Keratinocyte (primary cell): ENCODE results near the gene CAPN7. TPM values are rescaled to one million over a fixed set of nuclear protein-coding genes. Genes with fewer than 3 reads are reported as not detected.

Experiments
- DNase-seq: peaks from one replicate; pipeline ENCODE4 v3.0.0-alpha.2; 2011; ENCODE audit warnings: low read depth, missing footprints, low spot score
- FAIRE-seq: peaks from 2 replicates; lab custom pipeline; 2011; peaks lifted over from hg19 to GRCh38; lab: Jason Lieb, UNC
- H2AFZ ChIP-seq: 2 replicates; pipeline ENCODE4 v1.6.0; 2012; ENCODE audit warnings: low read length, control low read depth, inconsistent platforms; ENCODE audit not compliant: control insufficient read depth
- H3K27ac ChIP-seq: 2 replicates; pipeline ENCODE4 v1.5.1; 2011; ENCODE audit warnings: low read length; ENCODE audit not compliant: control insufficient read depth, insufficient read depth
- H3K27me3 ChIP-seq: 3 replicates; pipeline ENCODE4 v1.6.0; 2011; ENCODE audit warnings: low read length; ENCODE audit not compliant: control insufficient read depth, insufficient read depth; ENCODE audit errors: extremely low read depth
- H3K36me3 ChIP-seq, 2 experiments: 2 replicates in 1 of 2; 3 replicates in 1 of 2; pipeline ENCODE4 v1.5.1; 2011; ENCODE audit warnings: low read length in 2 of 2, mild to moderate bottlenecking in 1 of 2; ENCODE audit not compliant: control insufficient read depth in 2 of 2, insufficient read depth in 2 of 2; ENCODE audit errors: extremely low read depth in 1 of 2
- H3K4me1 ChIP-seq: 3 replicates; pipeline ENCODE4 v1.5.1; 2011; ENCODE audit warnings: low read length; ENCODE audit not compliant: control insufficient read depth, insufficient read depth; ENCODE audit errors: extremely low read depth
- H3K4me2 ChIP-seq: 3 replicates; pipeline ENCODE4 v1.6.0; 2011; ENCODE audit warnings: low read depth, low read length; ENCODE audit not compliant: control insufficient read depth, insufficient read depth; ENCODE audit errors: extremely low read depth
- H3K4me3 ChIP-seq, 3 experiments: fragments of 200-600 bp in 1 of 3; sonication (generic) in 1 of 3; 2 replicates in 2 of 3; 3 replicates in 1 of 3; pipeline ENCODE4 v1.5.1; 2011 to 2016; ENCODE audit warnings: low read length in 3 of 3, mild to moderate bottlenecking in 3 of 3, control low read depth in 2 of 3, inconsistent platforms in 1 of 3, low read depth in 1 of 3, mixed read lengths in 1 of 3, mixed run types in 1 of 3, moderate library complexity in 1 of 3; ENCODE audit not compliant: control insufficient read depth in 2 of 3, insufficient read depth in 2 of 3; ENCODE audit errors: extremely low read depth in 1 of 3
- H3K79me2 ChIP-seq: 2 replicates; pipeline ENCODE4 v1.6.0; 2012; ENCODE audit warnings: low read length; ENCODE audit not compliant: control insufficient read depth, insufficient read depth
- H3K9ac ChIP-seq: 3 replicates; pipeline ENCODE4 v1.6.0; 2011; ENCODE audit warnings: low read length; ENCODE audit not compliant: control insufficient read depth, insufficient read depth; ENCODE audit errors: extremely low read depth
- H3K9me1 ChIP-seq: 3 replicates; pipeline ENCODE4 v1.6.0; 2011; ENCODE audit warnings: low read length; ENCODE audit not compliant: control insufficient read depth, insufficient read depth; ENCODE audit errors: extremely low read depth
- H3K9me3 ChIP-seq: 2 replicates; pipeline ENCODE4 v1.5.1; 2012; ENCODE audit warnings: low read depth, low read length; ENCODE audit not compliant: control insufficient read depth
- H4K20me1 ChIP-seq: 3 replicates; pipeline ENCODE4 v1.6.0; 2011; ENCODE audit warnings: low read length; ENCODE audit not compliant: control insufficient read depth, insufficient read depth; ENCODE audit errors: extremely low read depth
- EZH2 ChIP-seq: IDR thresholded peaks from one replicate; pipeline ENCODE4 v1.6.1; 2012; ENCODE audit warnings: inconsistent platforms, mild to moderate bottlenecking, low read length, moderate library complexity
- dilution Hi-C: fragments of 300-500 bp; cut with MboI; formaldehyde crosslinking; loops from one replicate; pipeline ENCODE4 v1.7.0; 2020; ENCODE audit warnings: low sequenced_read_pairs; ENCODE audit not compliant: extremely low pct_ligation_motif_present
- polyA plus RNA-seq, 5 experiments: library from polyadenylated mRNA; depleted of rRNA in 3 of 5; stranded (reverse) in 3 of 5; stranded (forward) in 1 of 5; unstranded in 1 of 5; fragments of >200 nt; gene quantifications; 1 replicate in 1 of 5; 2 replicates in 3 of 5; 3 replicates in 1 of 5; pipeline versions ENCODE4 v1.2.1 to v1.2.3, GENCODE V29; 2011 to 2012; ENCODE audit warnings: missing spikeins in 2 of 5, low read depth in 1 of 5, low replicate concordance in 1 of 5
- TF ChIP-seq, protein P1 (sequence below), 3 experiments: IDR thresholded peaks in 1 of 3; conservative IDR thresholded peaks in 1 of 3; optimal IDR thresholded peaks in 1 of 3; 2 replicates in 2 of 3; 3 replicates in 1 of 3; pipeline versions ENCODE3 to v1.5.1; 2011; ENCODE audit warnings: low read length in 3 of 3, mild to moderate bottlenecking in 3 of 3, moderate library complexity in 2 of 3, control low read depth in 1 of 3, inconsistent platforms in 1 of 3; ENCODE audit not compliant: insufficient read depth in 2 of 3; ENCODE audit errors: extremely low read depth in 1 of 3

CAPN7 gene
- polyA plus RNA-seq, 1 donor (not counting 4 experiments of a cell fraction or from before 2014, with no cell fraction given): 29.3 TPM

DNA sequence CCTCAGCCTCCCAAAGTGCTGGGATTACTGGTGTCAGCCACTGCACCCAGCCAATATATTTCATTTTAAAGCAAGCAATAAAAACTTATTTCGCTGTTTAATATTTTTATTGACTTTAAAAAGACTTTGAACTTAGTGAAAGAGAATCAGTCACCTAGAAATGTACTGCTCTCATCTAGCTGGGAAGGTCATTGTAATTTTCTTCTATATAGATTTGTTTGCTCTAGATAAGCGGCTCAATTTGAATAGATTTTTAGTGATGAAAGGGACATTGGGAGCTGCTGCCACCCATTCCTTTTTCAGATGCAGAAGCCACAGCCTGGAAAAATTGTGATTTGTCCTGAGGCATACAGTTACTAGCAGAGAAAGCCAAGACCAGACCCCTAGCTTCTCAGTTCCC, 40.1 kb downstream of the CAPN7 start:
- H3K9me3 ChIP-seq: no peaks in the 10 kb centered on the region
- no peak for TF ChIP-seq EZH2
- TF ChIP-seq, protein P1, sequence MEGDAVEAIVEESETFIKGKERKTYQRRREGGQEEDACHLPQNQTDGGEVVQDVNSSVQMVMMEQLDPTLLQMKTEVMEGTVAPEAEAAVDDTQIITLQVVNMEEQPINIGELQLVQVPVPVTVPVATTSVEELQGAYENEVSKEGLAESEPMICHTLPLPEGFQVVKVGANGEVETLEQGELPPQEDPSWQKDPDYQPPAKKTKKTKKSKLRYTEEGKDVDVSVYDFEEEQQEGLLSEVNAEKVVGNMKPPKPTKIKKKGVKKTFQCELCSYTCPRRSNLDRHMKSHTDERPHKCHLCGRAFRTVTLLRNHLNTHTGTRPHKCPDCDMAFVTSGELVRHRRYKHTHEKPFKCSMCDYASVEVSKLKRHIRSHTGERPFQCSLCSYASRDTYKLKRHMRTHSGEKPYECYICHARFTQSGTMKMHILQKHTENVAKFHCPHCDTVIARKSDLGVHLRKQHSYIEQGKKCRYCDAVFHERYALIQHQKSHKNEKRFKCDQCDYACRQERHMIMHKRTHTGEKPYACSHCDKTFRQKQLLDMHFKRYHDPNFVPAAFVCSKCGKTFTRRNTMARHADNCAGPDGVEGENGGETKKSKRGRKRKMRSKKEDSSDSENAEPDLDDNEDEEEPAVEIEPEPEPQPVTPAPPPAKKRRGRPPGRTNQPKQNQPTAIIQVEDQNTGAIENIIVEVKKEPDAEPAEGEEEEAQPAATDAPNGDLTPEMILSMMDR (optimal IDR thresholded peaks at IDR 0.05 in 1 of 3, IDR thresholded peaks at IDR 0.05 in 1 of 3, conservative IDR thresholded peaks at IDR 0.05 in 1 of 3; ENCODE audit: extremely low read depth in 1 of 3, insufficient read depth in 2 of 3, low read length in 3 of 3): no peak
- DNase-seq (no peak), FAIRE-seq (no peak)
- peaks cover 10% of the 10 kb centered on the region in 2 experiments for H3K36me3 ChIP-seq
- no peak overlapping the region for H3K4me3 ChIP-seq
- H3K27ac ChIP-seq: no peak overlapping the region
- no peak overlapping the region for H3K4me2 ChIP-seq
- no peaks in the 10 kb centered on the region for H3K4me1 ChIP-seq
- no peak overlapping the region for H3K9ac ChIP-seq
- H3K9me1 ChIP-seq: no peaks in the 10 kb centered on the region
- H3K27me3 ChIP-seq: no peaks in the 10 kb centered on the region
- no peak overlapping the region for H2AFZ ChIP-seq
- no peaks in the 10 kb centered on the region for H3K79me2 ChIP-seq
- dilution Hi-C loops: no loop called here
- no peaks in the 10 kb centered on the region for H4K20me1 ChIP-seq

DNA sequence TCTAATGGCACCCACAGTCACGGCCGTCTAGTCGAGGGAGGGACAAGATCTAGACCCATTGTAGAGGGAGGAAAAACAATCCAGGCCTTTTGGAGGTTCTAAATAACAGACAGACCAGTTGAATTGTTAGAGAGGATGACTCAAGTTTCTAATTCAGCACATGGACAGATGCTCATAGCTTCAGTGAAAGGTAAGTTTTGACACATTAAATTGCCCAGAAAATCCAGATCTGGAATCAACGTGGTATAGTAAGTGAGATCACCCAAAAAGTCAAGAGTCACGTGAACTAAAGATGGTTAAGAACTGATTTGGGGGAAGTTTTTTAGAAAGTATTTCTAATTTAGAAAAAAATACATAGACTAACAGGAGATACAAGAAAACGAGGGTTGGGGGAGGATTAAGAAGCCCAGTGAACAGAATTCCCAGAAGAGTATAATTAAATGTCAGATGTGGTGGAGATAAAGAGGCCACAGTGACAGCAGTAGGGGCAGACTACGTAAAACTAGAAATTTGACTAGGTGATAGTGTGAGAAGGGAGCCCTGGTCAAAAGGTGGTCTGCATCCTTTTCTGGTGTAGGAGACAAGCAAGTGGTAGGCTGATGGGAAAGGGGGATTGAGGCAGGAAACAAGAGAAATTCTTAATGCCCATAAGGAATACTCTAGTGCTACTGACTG, 47.1 kb downstream of the CAPN7 start:
- Histone ChIP-seq H3K4me3 (no peak overlapping the region), H3K27ac (no peak overlapping the region), H3K79me2 (no peaks in the 10 kb centered on the region), H3K36me3 (peaks cover 17% of the 10 kb centered on the region in 2 experiments), H3K9me3 (no peaks in the 10 kb centered on the region), H3K4me2 (no peak overlapping the region), H3K9me1 (no peaks in the 10 kb centered on the region), H2AFZ (no peak overlapping the region), H3K9ac (no peak overlapping the region), H3K27me3 (no peaks in the 10 kb centered on the region), H4K20me1 (no peaks in the 10 kb centered on the region), H3K4me1 (no peaks in the 10 kb centered on the region)
- no peak for DNase-seq
- TF ChIP-seq, protein P1 (optimal IDR thresholded peaks at IDR 0.05 in 1 of 3, IDR thresholded peaks at IDR 0.05 in 1 of 3, conservative IDR thresholded peaks at IDR 0.05 in 1 of 3; ENCODE audit: extremely low read depth in 1 of 3, insufficient read depth in 2 of 3, low read length in 3 of 3): no peak
- no peak for TF ChIP-seq EZH2
- no peak for FAIRE-seq
- dilution Hi-C loops: no loop called here
